HG03103 (cell line): ENCODE data around the gene MORN4.

Experiments used
- ATAC-seq: cut with Tn5 transposase; IDR thresholded peaks from one replicate; pipeline ENCODE4 v1.9.1; 2021; ENCODE audit warnings: low read depth; ENCODE audit not compliant: unreplicated experiment

MORN4 gene

DNA sequence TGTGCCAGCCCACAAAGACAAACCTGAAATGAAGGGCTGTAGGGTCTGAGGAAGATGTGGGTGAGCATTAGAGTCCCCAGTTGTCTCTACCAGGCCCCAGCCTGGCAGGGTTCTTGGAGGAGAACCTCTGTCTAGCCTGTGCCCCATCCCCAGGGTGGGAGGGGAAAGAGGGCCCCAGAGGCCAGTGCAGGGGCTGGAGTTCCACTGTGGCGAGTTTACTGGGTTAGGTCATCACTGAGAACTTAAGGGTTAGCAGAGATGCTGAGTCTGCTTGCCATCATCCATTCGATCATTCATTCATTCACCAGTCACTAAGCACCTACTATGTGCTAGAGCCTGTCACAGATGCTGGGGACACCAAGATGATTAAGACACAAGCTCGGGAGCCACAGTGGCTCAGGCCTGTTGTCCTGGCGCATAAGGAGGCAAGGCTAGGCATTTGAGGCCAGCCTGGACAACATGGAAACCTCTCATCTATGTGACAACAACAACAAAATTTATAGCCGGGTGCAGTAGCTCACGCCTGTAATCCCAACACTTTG lies 58.1 kb downstream of the MORN4 start:
- no peak for ATAC-seq

DNA sequence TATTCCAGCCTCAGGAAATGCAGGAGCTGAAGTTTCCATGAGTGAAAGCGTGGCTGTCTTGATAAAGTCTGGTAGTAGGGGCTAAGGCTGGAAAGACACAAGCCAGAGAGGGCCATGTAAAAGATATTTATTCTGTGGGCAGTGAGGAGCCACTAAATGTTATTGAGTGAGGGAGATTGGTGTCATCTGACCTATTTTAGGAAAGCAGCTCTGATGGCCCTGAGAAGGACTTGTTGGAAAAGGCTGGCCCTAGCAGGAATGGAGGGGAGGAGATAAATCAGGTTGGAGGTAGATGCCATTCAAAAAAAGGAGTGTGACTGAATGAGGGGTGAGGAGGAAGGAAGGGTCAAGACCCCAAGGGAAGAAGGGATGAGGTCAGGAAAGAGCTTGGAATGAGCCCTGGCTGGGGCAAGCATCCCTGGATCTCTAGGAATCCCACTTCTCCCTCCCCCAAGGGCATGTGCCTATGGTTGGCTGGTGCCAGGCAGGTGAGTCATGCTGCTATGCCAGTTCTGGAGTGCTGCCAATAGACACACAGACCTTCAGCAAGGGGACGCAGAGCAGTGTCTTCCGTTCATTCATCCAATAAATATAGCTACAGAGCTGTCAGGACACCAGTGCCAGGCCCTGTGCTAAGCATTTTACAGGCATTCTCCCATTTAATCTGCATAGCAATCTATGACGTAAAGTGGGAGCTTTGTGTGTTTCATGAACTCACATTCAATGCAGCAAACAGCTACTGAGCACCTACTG lies 58.8 kb downstream of the MORN4 start:
- ATAC-seq: no peak

DNA sequence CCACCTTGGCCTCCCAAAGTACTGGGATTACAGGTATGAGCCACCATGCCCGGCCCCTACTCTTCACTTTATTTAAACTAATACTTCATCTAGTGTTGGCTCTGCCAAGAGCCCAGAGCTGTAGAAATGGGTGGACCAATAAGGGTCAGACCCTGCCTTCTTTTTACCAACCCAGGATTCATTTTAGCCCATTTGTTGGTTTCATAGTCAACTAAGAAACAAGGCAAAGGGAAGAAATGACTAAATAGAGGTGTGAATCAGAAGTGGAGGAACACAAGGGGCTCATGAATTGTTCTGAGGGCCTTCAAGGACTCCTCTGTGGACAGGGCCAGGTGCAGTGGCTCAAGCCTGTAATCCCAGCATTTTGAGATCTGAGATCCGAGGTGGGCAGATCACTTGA lies 59.6 kb downstream of the MORN4 start:
- ATAC-seq: no peak

GRCh38 chr10:97573021-97573420 lies 60.3 kb downstream of the MORN4 start:
- ATAC-seq: no peak

GRCh38 chr10:97572214-97572989 lies 60.9 kb downstream of the MORN4 start, which contains the start of gene ANKRD2:
Gene ANKRD2, plus strand, starts transcription at chr10:97572779. Its CDS starts 10 bp downstream, at chr10:97572789.
- no peak for ATAC-seq

DNA sequence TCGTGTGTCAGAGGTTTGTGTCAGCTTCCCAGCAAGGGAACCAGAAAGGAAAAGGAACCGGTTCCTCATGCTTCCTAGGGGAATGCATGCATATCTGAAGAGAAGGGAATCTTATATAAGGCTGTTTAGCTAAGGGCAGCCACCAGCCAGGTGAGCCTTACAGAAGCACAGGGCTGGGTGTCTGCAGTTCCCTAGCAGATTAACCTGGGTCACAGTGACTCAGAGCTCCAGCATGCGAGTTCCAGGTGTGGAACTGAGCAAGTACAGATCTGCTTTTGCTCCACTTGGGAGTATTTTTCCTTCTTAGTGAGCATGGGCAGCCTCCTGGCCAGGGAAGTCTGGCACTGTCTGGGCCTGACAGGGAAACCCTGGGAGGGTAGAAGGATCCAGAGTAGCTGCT lies 61.7 kb downstream of the MORN4 start:
- ATAC-seq: no peak

- ATAC-seq: no peak
These were observed 62.4 kb downstream of the MORN4 start for GRCh38 chr10:97570789-97571471.

GRCh38 chr10:97570146-97570788 lies 63.0 kb downstream of the MORN4 start:
- no peak for ATAC-seq

DNA sequence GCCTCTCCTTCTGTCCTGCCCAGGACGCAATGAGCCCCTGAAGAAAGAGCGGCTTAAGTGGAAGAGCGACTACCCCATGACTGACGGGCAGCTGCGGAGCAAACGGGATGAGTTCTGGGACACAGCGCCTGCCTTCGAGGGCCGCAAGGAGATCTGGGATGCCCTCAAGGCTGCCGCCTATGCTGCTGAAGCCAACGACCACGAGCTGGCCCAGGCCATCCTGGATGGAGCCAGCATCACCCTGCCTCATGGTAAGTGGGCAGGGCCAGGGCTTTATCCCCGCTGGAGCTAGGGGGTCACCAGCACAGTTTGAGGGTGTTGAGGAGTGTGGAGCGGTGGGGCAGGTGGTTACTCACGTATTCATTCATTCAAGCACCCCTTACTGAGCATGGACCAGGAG lies 65.4 kb downstream of the MORN4 start:
- ATAC-seq: no peak

DNA sequence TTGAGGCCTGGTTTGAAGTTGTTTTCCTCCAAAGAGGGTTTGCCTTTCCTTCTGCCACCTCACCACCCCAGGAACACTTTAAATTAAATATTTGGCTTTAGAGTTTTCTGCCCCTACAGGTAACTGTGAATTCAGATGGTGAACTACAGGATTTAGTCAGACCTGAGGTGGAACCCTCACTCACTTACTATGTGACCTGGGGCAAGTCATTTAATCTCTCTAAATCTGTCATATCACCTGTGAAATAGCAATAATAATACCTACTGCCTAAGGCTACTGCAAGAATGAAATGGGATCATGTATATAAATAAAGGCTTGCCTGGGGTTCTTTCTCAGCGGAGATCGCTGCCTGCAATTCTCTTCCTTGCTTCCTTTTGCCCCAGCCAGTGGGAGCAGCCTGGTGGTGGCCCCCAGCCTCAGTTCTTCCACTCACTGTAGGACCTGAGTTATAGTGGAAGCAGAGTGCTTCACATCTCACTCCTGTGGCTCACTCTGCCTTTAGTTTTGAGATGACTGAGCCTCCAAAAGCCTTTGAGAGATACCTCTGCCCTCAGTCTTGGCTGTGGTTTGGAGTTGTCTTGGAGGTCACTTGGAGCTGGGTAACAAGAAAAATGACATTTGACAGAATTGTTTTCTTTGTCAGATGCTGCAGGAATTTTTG lies 66.8 kb downstream of the MORN4 start:
- no peak for ATAC-seq

DNA sequence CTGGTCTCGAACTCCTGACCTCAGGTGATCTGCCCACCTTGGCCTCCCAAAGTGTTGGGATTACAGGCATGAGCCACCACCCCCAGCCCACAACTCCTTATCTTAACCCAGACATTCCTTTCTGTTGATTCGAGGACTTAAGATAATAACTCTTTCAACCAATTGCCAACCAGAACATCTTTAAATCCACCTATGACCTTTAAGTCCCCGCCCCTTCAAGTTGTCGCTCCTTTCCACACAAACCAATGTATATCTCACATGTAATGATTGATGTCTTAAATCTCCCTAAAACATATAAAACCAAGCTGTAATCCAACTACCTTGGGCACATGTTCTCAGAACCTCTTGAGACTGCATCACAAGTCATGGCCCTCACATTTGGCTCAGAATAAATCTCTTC lies 68.5 kb downstream of the MORN4 start:
- ATAC-seq: no peak
